ENCODE measurements around the gene GLG1.

GLG1 gene

GRCh38 chr16:74583926-74584666 is 22.8 kb downstream of the GLG1 start:
- Histone ChIP-seq H3K4me1 (ENCODE audit: insufficient read depth, low read length) (peaks cover 6% of the 10 kb centered on the region), H3K4me3 (ENCODE audit: low read depth in 1 of 2, low read length in 2 of 2) (no peak overlapping the region), H3K9ac (ENCODE audit: low read length) (no peak overlapping the region), H3K27ac (ENCODE audit: low read depth, low read length) (no peak overlapping the region), H3K27me3 (ENCODE audit: control insufficient read depth in 1 of 2, insufficient read depth in 2 of 2, low read length in 2 of 2) (no peaks in the 10 kb centered on the region), H3K9me3 (ENCODE audit: low read length) (no peaks in the 10 kb centered on the region), H3K36me3 (ENCODE audit: insufficient read depth, low read length) (no peaks in the 10 kb centered on the region)

GRCh38 chr16:74582970-74583369 is 23.9 kb downstream of the GLG1 start:
- Histone ChIP-seq H3K27me3 (ENCODE audit: control insufficient read depth in 1 of 2, insufficient read depth in 2 of 2, low read length in 2 of 2) (no peaks in the 10 kb centered on the region), H3K27ac (ENCODE audit: low read depth, low read length) (no peak overlapping the region), H3K9me3 (ENCODE audit: low read length) (no peaks in the 10 kb centered on the region), H3K9ac (ENCODE audit: low read length) (no peak overlapping the region), H3K4me3 (ENCODE audit: low read depth in 1 of 2, low read length in 2 of 2) (no peak overlapping the region), H3K36me3 (ENCODE audit: insufficient read depth, low read length) (no peaks in the 10 kb centered on the region), H3K4me1 (ENCODE audit: insufficient read depth, low read length) (peaks cover 9% of the 10 kb centered on the region)

- Histone ChIP-seq H3K9me3 (ENCODE audit: low read length) (no peaks in the 10 kb centered on the region), H3K36me3 (ENCODE audit: insufficient read depth, low read length) (no peaks in the 10 kb centered on the region), H3K4me3 (ENCODE audit: low read depth in 1 of 2, low read length in 2 of 2) (no peak overlapping the region), H3K4me1 (ENCODE audit: insufficient read depth, low read length) (peaks cover 9% of the 10 kb centered on the region), H3K9ac (ENCODE audit: low read length) (no peak overlapping the region), H3K27ac (ENCODE audit: low read depth, low read length) (no peak overlapping the region), H3K27me3 (ENCODE audit: control insufficient read depth in 1 of 2, insufficient read depth in 2 of 2, low read length in 2 of 2) (no peaks in the 10 kb centered on the region)
Observed at GRCh38 chr16:74580833-74581232, 26.1 kb downstream of the GLG1 start.

GRCh38 chr16:74578838-74579237 is 28.1 kb downstream of the GLG1 start:
- Histone ChIP-seq H3K27me3 (ENCODE audit: control insufficient read depth in 1 of 2, insufficient read depth in 2 of 2, low read length in 2 of 2) (no peaks in the 10 kb centered on the region), H3K27ac (ENCODE audit: low read depth, low read length) (no peak overlapping the region), H3K4me3 (ENCODE audit: low read depth in 1 of 2, low read length in 2 of 2) (no peak overlapping the region), H3K4me1 (ENCODE audit: insufficient read depth, low read length) (peaks cover 12% of the 10 kb centered on the region), H3K36me3 (ENCODE audit: insufficient read depth, low read length) (no peaks in the 10 kb centered on the region), H3K9ac (ENCODE audit: low read length) (no peak overlapping the region), H3K9me3 (ENCODE audit: low read length) (no peaks in the 10 kb centered on the region)

GRCh38 chr16:74578433-74578832 is 28.5 kb downstream of the GLG1 start:
- no peak overlapping the region for H3K27ac ChIP-seq (ENCODE audit: low read depth, low read length)
- no peaks in the 10 kb centered on the region for H3K27me3 ChIP-seq (ENCODE audit: control insufficient read depth in 1 of 2, insufficient read depth in 2 of 2, low read length in 2 of 2)
- no peaks in the 10 kb centered on the region for H3K36me3 ChIP-seq (ENCODE audit: insufficient read depth, low read length)
- H3K4me1 ChIP-seq (ENCODE audit: insufficient read depth, low read length) = peaks cover 12% of the 10 kb centered on the region
- H3K9me3 ChIP-seq (ENCODE audit: low read length) = no peaks in the 10 kb centered on the region
- H3K4me3 ChIP-seq (ENCODE audit: low read depth in 1 of 2, low read length in 2 of 2) = no peak overlapping the region
- no peak overlapping the region for H3K9ac ChIP-seq (ENCODE audit: low read length)

GRCh38 chr16:74577882-74578366 is 29.0 kb downstream of the GLG1 start:
- Histone ChIP-seq H3K9ac (ENCODE audit: low read length) (no peak overlapping the region), H3K36me3 (ENCODE audit: insufficient read depth, low read length) (no peaks in the 10 kb centered on the region), H3K4me1 (ENCODE audit: insufficient read depth, low read length) (peaks cover 12% of the 10 kb centered on the region), H3K9me3 (ENCODE audit: low read length) (no peaks in the 10 kb centered on the region), H3K4me3 (ENCODE audit: low read depth in 1 of 2, low read length in 2 of 2) (no peak overlapping the region), H3K27me3 (ENCODE audit: control insufficient read depth in 1 of 2, insufficient read depth in 2 of 2, low read length in 2 of 2) (no peaks in the 10 kb centered on the region), H3K27ac (ENCODE audit: low read depth, low read length) (no peak overlapping the region)

- H3K4me3 ChIP-seq (ENCODE audit: low read depth in 1 of 2, low read length in 2 of 2) = no peak overlapping the region
- no peaks in the 10 kb centered on the region for H3K9me3 ChIP-seq (ENCODE audit: low read length)
- no peaks in the 10 kb centered on the region for H3K36me3 ChIP-seq (ENCODE audit: insufficient read depth, low read length)
- H3K9ac ChIP-seq (ENCODE audit: low read length) = no peak overlapping the region
- no peaks in the 10 kb centered on the region for H3K27me3 ChIP-seq (ENCODE audit: control insufficient read depth in 1 of 2, insufficient read depth in 2 of 2, low read length in 2 of 2)
- H3K27ac ChIP-seq (ENCODE audit: low read depth, low read length) = no peak overlapping the region
- peaks cover 10% of the 10 kb centered on the region for H3K4me1 ChIP-seq (ENCODE audit: insufficient read depth, low read length)
Observed at GRCh38 chr16:74575807-74576643, 30.9 kb downstream of the GLG1 start.

GRCh38 chr16:74575175-74575806 is 31.6 kb downstream of the GLG1 start:
- H3K36me3 ChIP-seq (ENCODE audit: insufficient read depth, low read length) = no peaks in the 10 kb centered on the region
- H3K27ac ChIP-seq (ENCODE audit: low read depth, low read length) = no peak overlapping the region
- H3K9ac ChIP-seq (ENCODE audit: low read length) = no peak overlapping the region
- H3K9me3 ChIP-seq (ENCODE audit: low read length) = no peaks in the 10 kb centered on the region
- no peak overlapping the region for H3K4me3 ChIP-seq (ENCODE audit: low read depth in 1 of 2, low read length in 2 of 2)
- no peaks in the 10 kb centered on the region for H3K27me3 ChIP-seq (ENCODE audit: control insufficient read depth in 1 of 2, insufficient read depth in 2 of 2, low read length in 2 of 2)
- H3K4me1 ChIP-seq (ENCODE audit: insufficient read depth, low read length) = peaks cover 6% of the 10 kb centered on the region

GRCh38 chr16:74574146-74574545 is 32.8 kb downstream of the GLG1 start:
- Histone ChIP-seq H3K9ac (ENCODE audit: low read length) (no peak overlapping the region), H3K27ac (ENCODE audit: low read depth, low read length) (no peak overlapping the region), H3K4me1 (ENCODE audit: insufficient read depth, low read length) (peaks cover 6% of the 10 kb centered on the region), H3K36me3 (ENCODE audit: insufficient read depth, low read length) (no peaks in the 10 kb centered on the region), H3K4me3 (ENCODE audit: low read depth in 1 of 2, low read length in 2 of 2) (no peak overlapping the region), H3K9me3 (ENCODE audit: low read length) (no peaks in the 10 kb centered on the region), H3K27me3 (ENCODE audit: control insufficient read depth in 1 of 2, insufficient read depth in 2 of 2, low read length in 2 of 2) (no peaks in the 10 kb centered on the region)

- H3K27ac ChIP-seq (ENCODE audit: low read depth, low read length) = no peak overlapping the region
- no peak overlapping the region for H3K9ac ChIP-seq (ENCODE audit: low read length)
- no peaks in the 10 kb centered on the region for H3K27me3 ChIP-seq (ENCODE audit: control insufficient read depth in 1 of 2, insufficient read depth in 2 of 2, low read length in 2 of 2)
- H3K4me1 ChIP-seq (ENCODE audit: insufficient read depth, low read length) = peaks cover 3% of the 10 kb centered on the region
- H3K9me3 ChIP-seq (ENCODE audit: low read length) = no peaks in the 10 kb centered on the region
- no peaks in the 10 kb centered on the region for H3K36me3 ChIP-seq (ENCODE audit: insufficient read depth, low read length)
- no peak overlapping the region for H3K4me3 ChIP-seq (ENCODE audit: low read depth in 1 of 2, low read length in 2 of 2)
Observed at GRCh38 chr16:74573622-74574021, 33.3 kb downstream of the GLG1 start.
